ENCODE measurements around the gene NEO1.

Gene NEO1

GRCh38 chr15:73320619-73321180 is 268.4 kb downstream of the NEO1 start:
- no peak for DNase-seq

- no peak for DNase-seq
These were observed 269.5 kb downstream of the NEO1 start for GRCh38 chr15:73321496-73322450.

GRCh38 chr15:73322665-73323373 is 270.6 kb downstream of the NEO1 start:
- no peak for DNase-seq

GRCh38 chr15:73323374-73323955 is 271.2 kb downstream of the NEO1 start:
- no peak for DNase-seq

GRCh38 chr15:73323956-73324355 is 271.7 kb downstream of the NEO1 start:
- DNase-seq, result no peak

GRCh38 chr15:73324496-73325170 is 272.4 kb downstream of the NEO1 start:
- DNase-seq, result no peak

GRCh38 chr15:73325191-73325861 is 273.1 kb downstream of the NEO1 start:
- peak; percentile 20 for DNase-seq

- no peak for DNase-seq
These were observed 273.9 kb downstream of the NEO1 start for GRCh38 chr15:73326157-73326556.

- no peak for DNase-seq
These were observed 276.0 kb downstream of the NEO1 start for GRCh38 chr15:73328149-73328820.

GRCh38 chr15:73328981-73329380 is 276.7 kb downstream of the NEO1 start:
- DNase-seq, result no peak

GRCh38 chr15:73329501-73330200 is 277.4 kb downstream of the NEO1 start:
- DNase-seq, result no peak

- DNase-seq, result no peak
These were observed 278.2 kb downstream of the NEO1 start for GRCh38 chr15:73330206-73331051.

GRCh38 chr15:73331501-73331900 is 279.2 kb downstream of the NEO1 start:
- DNase-seq, result no peak

GRCh38 chr15:73331991-73332925 is 280.0 kb downstream of the NEO1 start:
- no peak for DNase-seq

GRCh38 chr15:73333001-73333400 is 280.7 kb downstream of the NEO1 start:
- DNase-seq, result no peak

GRCh38 chr15:73334086-73334485 is 281.8 kb downstream of the NEO1 start:
- DNase-seq, result no peak

GRCh38 chr15:73335026-73335425 is 282.8 kb downstream of the NEO1 start:
- DNase-seq, result no peak

- DNase-seq, result no peak
These were observed 283.2 kb downstream of the NEO1 start for GRCh38 chr15:73335471-73335870.

GRCh38 chr15:73336756-73337155 is 284.5 kb downstream of the NEO1 start:
- DNase-seq, result no peak
